ENCODE data around the gene GAREM1.

DNA sequence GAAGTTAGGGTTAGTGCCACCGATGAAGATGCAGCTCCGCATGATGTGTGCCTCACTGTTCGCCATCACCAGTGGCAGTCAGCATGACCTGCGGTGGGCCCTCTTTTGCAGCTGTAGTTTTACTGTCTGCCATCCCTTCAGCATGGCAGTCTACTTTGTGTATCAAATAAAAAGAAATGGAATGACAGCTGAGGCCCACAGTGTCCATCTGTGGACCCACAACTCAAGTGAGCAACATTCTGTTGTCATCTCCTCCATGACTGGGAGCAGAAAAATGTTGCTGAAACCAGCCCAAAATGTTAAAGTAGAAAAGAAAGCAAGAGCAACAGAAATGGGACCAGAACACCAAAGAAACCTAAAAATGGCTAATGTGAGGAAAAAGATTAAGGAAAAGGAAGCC lies 152.1 kb downstream of the GAREM1 start:
- TF ChIP-seq, protein P1, sequence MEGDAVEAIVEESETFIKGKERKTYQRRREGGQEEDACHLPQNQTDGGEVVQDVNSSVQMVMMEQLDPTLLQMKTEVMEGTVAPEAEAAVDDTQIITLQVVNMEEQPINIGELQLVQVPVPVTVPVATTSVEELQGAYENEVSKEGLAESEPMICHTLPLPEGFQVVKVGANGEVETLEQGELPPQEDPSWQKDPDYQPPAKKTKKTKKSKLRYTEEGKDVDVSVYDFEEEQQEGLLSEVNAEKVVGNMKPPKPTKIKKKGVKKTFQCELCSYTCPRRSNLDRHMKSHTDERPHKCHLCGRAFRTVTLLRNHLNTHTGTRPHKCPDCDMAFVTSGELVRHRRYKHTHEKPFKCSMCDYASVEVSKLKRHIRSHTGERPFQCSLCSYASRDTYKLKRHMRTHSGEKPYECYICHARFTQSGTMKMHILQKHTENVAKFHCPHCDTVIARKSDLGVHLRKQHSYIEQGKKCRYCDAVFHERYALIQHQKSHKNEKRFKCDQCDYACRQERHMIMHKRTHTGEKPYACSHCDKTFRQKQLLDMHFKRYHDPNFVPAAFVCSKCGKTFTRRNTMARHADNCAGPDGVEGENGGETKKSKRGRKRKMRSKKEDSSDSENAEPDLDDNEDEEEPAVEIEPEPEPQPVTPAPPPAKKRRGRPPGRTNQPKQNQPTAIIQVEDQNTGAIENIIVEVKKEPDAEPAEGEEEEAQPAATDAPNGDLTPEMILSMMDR (IDR thresholded peaks at IDR 0.05) = no peak
- TF ChIP-seq EP300 (IDR thresholded peaks at IDR 0.05) (no peak), POLR2A (IDR thresholded peaks at IDR 0.05) (no peak), POLR2AphosphoS5 (IDR thresholded peaks at IDR 0.05) (no peak)

All from upper lobe of left lung (tissue), 4 donors.